ENCODE results near the gene RGL3. TPM values are rescaled to one million over a fixed set of nuclear protein-coding genes. Genes with fewer than 3 reads are reported as not detected.
A peak's percentile ranks its signal among the peaks of the same experiment; 100 is the strongest.

RGL3 gene
- total and polyA plus RNA-seq, 9 of the 15 experiments (the other 6 are each of a cell fraction or from before 2014, with no cell fraction given): 0.12 to 0.61 (median 0.32) TPM; not detected in 4

DNA sequence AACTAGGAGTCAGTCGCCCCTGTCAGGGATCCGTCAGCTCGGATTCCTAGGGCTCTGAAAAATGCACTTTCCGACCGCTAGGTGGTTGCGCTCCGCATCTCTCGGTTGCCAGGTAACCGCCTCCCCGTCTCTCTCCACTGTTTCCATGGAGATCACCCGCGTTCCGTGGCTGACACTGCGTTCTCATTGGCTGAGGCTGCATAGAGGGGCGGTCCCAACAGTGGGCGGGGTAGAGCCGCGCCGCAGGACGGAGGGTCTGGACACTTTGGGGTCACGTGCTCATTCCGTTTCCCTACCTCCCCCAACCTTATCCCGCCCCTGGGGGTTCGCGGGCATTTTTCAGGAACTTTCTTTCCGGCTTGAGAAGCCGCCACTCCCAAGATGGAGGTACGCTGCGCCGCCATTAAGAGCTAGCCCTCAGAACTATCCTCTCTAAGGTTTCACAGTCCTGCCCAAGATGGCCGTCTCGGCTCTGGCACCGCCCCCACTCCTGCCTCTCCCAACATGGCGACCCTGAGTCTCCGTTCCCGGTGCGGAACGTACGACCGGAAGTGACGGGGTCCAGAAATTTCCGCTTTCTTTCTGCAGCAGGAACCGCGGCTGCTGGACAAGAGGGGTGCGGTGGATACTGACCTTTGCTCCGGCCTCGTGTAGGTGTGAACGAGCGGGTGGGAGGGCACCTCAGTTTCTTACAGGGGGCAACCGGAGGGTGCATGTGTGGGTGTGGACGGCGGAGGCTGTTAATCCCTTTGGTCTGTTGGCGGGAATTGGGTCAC, 16.1 kb upstream of the RGL3 start, which contains the start of the genes ODAD3 and PRKCSH (continued):
- TF ChIP-seq NR2F6 (CRISPR knock-in tag; IDR thresholded peaks at IDR 0.05): no peak
- TF ChIP-seq RBM14 (IDR thresholded peaks at IDR 0.05; ENCODE audit: borderline replicate concordance, insufficient read depth, low read depth, low read length): no peak
- TF ChIP-seq, protein P1, sequence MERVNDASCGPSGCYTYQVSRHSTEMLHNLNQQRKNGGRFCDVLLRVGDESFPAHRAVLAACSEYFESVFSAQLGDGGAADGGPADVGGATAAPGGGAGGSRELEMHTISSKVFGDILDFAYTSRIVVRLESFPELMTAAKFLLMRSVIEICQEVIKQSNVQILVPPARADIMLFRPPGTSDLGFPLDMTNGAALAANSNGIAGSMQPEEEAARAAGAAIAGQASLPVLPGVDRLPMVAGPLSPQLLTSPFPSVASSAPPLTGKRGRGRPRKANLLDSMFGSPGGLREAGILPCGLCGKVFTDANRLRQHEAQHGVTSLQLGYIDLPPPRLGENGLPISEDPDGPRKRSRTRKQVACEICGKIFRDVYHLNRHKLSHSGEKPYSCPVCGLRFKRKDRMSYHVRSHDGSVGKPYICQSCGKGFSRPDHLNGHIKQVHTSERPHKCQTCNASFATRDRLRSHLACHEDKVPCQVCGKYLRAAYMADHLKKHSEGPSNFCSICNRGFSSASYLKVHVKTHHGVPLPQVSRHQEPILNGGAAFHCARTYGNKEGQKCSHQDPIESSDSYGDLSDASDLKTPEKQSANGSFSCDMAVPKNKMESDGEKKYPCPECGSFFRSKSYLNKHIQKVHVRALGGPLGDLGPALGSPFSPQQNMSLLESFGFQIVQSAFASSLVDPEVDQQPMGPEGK (CRISPR knock-in tag; IDR thresholded peaks at IDR 0.05; ENCODE audit: borderline replicate concordance): no peak
- TF ChIP-seq SMC3 (conservative IDR thresholded peaks at IDR 0.05; ENCODE audit: insufficient read depth, low read depth, low read length): 0 out of 2 replicates have a peak, but pooled peaks have one; percentile 14
- no peak for TF ChIP-seq FOXJ3 (CRISPR knock-in tag; IDR thresholded peaks at IDR 0.05)
- no peak for TF ChIP-seq TEAD2 (tag; IDR thresholded peaks at IDR 0.05)
- TF ChIP-seq CBFB (CRISPR knock-in tag; IDR thresholded peaks at IDR 0.05): no peak
- TF ChIP-seq, protein P2, sequence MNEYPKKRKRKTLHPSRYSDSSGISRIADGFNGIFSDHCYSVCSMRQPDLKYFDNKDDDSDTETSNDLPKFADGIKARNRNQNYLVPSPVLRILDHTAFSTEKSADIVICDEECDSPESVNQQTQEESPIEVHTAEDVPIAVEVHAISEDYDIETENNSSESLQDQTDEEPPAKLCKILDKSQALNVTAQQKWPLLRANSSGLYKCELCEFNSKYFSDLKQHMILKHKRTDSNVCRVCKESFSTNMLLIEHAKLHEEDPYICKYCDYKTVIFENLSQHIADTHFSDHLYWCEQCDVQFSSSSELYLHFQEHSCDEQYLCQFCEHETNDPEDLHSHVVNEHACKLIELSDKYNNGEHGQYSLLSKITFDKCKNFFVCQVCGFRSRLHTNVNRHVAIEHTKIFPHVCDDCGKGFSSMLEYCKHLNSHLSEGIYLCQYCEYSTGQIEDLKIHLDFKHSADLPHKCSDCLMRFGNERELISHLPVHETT (CRISPR knock-in tag; conservative IDR thresholded peaks at IDR 0.05 in 1 of 2, IDR thresholded peaks at IDR 0.05 in 1 of 2): peak in 1 of 2 experiments; percentile 95; a peak in 1 of 4 replicates
- TF ChIP-seq ZNF696 (CRISPR knock-in tag; conservative IDR thresholded peaks at IDR 0.05): no peak
- TF ChIP-seq, protein P3, sequence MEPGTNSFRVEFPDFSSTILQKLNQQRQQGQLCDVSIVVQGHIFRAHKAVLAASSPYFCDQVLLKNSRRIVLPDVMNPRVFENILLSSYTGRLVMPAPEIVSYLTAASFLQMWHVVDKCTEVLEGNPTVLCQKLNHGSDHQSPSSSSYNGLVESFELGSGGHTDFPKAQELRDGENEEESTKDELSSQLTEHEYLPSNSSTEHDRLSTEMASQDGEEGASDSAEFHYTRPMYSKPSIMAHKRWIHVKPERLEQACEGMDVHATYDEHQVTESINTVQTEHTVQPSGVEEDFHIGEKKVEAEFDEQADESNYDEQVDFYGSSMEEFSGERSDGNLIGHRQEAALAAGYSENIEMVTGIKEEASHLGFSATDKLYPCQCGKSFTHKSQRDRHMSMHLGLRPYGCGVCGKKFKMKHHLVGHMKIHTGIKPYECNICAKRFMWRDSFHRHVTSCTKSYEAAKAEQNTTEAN (CRISPR knock-in tag; IDR thresholded peaks at IDR 0.05): no peak
- TF ChIP-seq, protein P4, sequence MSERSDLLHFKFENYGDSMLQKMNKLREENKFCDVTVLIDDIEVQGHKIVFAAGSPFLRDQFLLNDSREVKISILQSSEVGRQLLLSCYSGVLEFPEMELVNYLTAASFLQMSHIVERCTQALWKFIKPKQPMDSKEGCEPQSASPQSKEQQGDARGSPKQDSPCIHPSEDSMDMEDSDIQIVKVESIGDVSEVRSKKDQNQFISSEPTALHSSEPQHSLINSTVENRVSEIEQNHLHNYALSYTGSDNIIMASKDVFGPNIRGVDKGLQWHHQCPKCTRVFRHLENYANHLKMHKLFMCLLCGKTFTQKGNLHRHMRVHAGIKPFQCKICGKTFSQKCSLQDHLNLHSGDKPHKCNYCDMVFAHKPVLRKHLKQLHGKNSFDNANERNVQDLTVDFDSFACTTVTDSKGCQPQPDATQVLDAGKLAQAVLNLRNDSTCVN (CRISPR knock-in tag; IDR thresholded peaks at IDR 0.05): no peak
- TF ChIP-seq HDAC1 (IDR thresholded peaks at IDR 0.05): peak in 1 of 2 experiments; percentile 92; a peak in 2 of 4 replicates
- TF ChIP-seq HDAC8 (tag; IDR thresholded peaks at IDR 0.05): peak; percentile 80; the same call in 1 of the 2 replicates
- TF ChIP-seq, protein P5, sequence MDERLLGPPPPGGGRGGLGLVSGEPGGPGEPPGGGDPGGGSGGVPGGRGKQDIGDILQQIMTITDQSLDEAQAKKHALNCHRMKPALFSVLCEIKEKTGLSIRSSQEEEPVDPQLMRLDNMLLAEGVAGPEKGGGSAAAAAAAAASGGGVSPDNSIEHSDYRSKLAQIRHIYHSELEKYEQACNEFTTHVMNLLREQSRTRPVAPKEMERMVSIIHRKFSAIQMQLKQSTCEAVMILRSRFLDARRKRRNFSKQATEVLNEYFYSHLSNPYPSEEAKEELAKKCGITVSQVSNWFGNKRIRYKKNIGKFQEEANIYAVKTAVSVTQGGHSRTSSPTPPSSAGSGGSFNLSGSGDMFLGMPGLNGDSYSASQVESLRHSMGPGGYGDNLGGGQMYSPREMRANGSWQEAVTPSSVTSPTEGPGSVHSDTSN (CRISPR knock-in tag; IDR thresholded peaks at IDR 0.05; ENCODE audit: low read depth): no peak
- TF ChIP-seq, protein P5 (tag; conservative IDR thresholded peaks at IDR 0.05; ENCODE audit: low read depth): peak; percentile 84
- TF ChIP-seq HNRNPUL1 (IDR thresholded peaks at IDR 0.05; ENCODE audit: low read length): no peak
- TF ChIP-seq ASH1L (IDR thresholded peaks at IDR 0.05; ENCODE audit: borderline replicate concordance, low read depth, partially characterized antibody): peak; percentile 13
